A549 treated with CpdA at 1 μM for 4 hours (cell line): Measurements from ENCODE around the gene CEBPE. TPM values are rescaled to one million over a fixed set of nuclear protein-coding genes. Genes with fewer than 3 reads are reported as not detected.

Source experiments
- total RNA-seq: library from RNA; stranded (reverse); fragments of 200-300 nt; extraction: Qiagen RNA extraction; gene quantifications from 5 replicates; pipeline ENCODE4 v1.2.3, GENCODE V29; 2022; ENCODE audit warnings: low read depth

CEBPE gene
- total RNA-seq: not detected in 5 replicates

DNA sequence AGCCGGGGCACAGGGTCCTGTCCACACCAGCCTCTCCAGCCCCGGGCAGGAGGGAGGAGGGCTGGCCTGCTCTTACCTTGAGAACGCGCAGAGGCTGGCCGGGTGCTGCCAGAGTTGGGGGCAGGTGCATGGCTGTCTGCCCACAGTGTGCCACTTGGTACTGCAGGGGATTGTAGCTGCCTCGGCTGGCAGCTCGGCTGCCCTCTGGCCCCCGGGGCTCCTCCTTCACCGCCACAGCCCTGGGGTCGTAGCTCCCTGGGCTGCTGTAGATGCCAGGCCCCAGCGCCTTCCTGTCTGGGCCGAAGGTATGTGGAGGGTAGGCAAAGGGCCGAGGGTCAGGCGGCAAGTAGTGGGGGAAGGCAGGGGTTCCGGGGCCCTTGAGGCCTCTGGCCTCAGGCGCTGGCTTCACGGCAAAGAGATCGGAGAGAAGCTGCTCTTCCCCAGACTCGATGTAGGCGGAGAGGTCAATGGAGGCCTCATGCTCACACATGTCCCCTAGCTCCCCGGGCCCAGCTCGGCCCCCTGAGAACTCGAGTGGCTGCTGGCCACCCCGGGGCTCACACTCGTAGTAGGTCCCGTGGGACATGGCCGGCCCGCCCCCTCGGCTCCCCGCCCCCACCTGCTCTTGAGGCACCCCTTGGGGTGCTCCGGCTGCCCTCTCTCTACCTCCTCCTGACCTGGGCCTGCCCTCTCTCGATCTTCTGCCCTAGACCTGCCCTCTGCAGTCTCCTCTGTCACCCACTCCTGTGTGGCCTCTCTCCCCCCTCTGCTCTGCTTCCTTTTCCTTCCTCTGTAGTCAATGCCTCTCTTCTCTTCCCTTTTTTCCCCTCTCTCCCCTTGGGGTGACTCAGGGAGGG lies at the start of gene CEBPE:
CEBPE (minus strand) TSS at position 750 of the 857 bp plus-strand sequence; CDS start at position 586, 164 bp downstream.

GRCh38 chr14:23104591-23105347 lies 14.3 kb downstream of the CEBPE start, which contains the start of gene CIROP:
Gene CIROP (minus strand): TSS chr14:23104989. CDS start chr14:23104920, 69 bp downstream.

DNA sequence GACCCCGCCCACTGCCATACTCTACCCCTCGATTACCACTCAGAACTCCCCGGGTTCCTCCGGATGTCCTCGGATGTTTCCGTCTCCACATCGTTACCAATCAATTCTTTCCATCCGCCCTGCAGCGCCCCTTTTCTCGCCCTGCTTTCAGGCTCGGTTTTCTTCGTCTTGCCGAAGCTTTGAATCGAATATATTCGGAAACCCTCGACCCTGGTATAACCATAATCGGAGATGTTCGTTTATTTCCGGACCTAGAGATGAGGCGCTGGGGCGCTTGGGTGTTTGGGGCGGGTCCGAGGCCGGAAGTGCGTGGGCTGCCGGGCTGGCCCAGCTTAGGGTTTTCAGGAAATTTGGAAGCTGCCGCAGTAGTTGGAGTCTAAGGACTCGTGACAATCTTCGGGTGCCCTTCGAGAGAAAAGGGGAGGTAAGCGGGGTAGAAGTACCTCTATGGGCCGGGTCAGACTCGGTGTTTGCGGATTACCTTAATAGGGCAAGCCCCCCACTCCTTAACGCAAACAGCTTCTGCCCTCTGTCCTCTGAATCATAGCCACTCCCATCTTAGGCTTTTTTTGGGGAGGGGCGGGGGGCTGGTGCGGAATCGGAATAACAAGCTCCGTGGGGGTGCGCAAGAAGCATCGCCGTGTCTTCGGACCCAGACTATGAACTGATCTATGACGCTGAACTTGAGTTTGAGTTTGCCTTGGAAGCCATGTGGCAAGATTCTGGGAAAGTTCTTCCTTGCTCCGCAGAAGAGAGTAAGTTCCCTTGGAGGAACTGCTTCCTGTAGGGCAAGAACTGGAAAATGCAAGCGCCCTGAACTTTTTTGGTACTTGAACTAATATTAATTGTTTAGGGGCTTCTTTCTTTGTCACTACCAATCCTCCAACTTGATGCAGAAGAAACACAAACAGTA lies 23.6 kb downstream of the CEBPE start, which contains the start of gene C14orf119:
C14orf119 (plus strand) TSS at position 310 of the 913 bp plus-strand sequence. CDS start 2,154 bp downstream, outside the sequence.

DNA sequence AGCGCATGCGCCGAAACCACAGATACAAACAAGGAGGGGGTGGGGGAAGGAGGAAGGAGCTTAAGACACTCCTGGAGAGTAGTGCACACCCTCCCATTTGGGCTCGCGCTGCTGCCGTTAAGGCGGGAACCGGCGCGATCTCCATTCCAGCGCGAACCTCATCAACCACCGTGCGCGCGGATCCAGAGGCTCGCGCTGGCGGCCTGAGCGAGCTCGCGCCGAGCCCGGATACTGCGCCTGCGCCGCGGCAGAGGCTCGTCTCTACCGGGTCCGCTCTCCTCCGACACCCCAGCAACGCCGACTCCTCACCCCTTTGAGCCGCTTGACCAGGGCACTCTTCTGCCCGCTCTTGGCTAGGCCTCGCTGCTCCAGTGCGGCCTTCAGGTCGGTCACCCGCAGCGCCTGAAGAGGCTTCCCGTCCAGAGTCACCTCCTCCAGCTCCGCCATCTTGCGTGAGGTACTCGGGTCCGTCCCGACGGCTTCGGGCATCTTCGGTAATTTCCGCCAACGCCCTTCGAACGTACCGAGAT lies 24.3 kb downstream of the CEBPE start, which contains the start of gene ACIN1:
ACIN1 (minus strand) TSS at position 471 of the 530 bp plus-strand sequence; CDS start at position 447, 24 bp downstream.

Other genes starting within 250 kb of the CEBPE start
- gene LRP10, start 247.5 kb downstream of the CEBPE start, total RNA-seq: 60.9 to 85.0 TPM (median 77.1 TPM) in 5 replicates
- gene REM2, start 236.0 kb downstream of the CEBPE start, total RNA-seq: 0.26 to 0.38 TPM (median 0.33 TPM) in 5 replicates
- 66.0 to 72.5 TPM (median 68.1 TPM) in 5 replicates for gene RBM23, start 200.1 kb downstream of the CEBPE start, total RNA-seq
- gene PRMT5, start 189.9 kb downstream of the CEBPE start, total RNA-seq: 106 to 126 TPM (median 120 TPM) in 5 replicates
- 33.6 to 37.6 TPM (median 37.4 TPM) in 5 replicates for gene HAUS4, start 162.2 kb downstream of the CEBPE start, total RNA-seq
- gene AJUBA, start 136.7 kb downstream of the CEBPE start, total RNA-seq: 34.2 to 45.0 TPM (median 38.1 TPM) in 5 replicates
- gene C14orf93, start 109.1 kb downstream of the CEBPE start, total RNA-seq: 2.4 to 3.6 TPM (median 3.2 TPM) in 5 replicates
- gene PSMB5, start 84.4 kb downstream of the CEBPE start, total RNA-seq: 301 to 337 TPM (median 325 TPM) in 5 replicates
- gene PSMB11, start 77.0 kb downstream of the CEBPE start, total RNA-seq: not detected in 5 replicates
- gene CDH24, start 61.7 kb downstream of the CEBPE start, total RNA-seq: 3.0 to 5.1 TPM (median 4.5 TPM) in 5 replicates
- gene ACIN1, start 24.1 kb downstream of the CEBPE start, total RNA-seq: 107 to 118 TPM (median 110 TPM) in 5 replicates
- 76.3 to 112 TPM (median 109 TPM) in 5 replicates for gene C14orf119, start 23.8 kb downstream of the CEBPE start, total RNA-seq
- gene CIROP, start 14.3 kb downstream of the CEBPE start, total RNA-seq: not detected in 5 replicates
- gene SLC7A8, start 64.4 kb upstream of the CEBPE start, total RNA-seq: 0.18 to 0.82 TPM (median 0.42 TPM) in 5 replicates
- gene RNF212B, start 118.7 kb upstream of the CEBPE start, total RNA-seq: not detected in 5 replicates
- 7.4 to 10.9 TPM (median 7.7 TPM) in 5 replicates for gene HOMEZ, start 166.9 kb upstream of the CEBPE start, total RNA-seq
- 3.2 to 6.3 TPM (median 4.1 TPM) in 5 replicates for gene PPP1R3E, start 183.6 kb upstream of the CEBPE start, total RNA-seq
- 19.2 to 23.2 TPM (median 20.4 TPM) in 5 replicates for gene BCL2L2, start 187.6 kb upstream of the CEBPE start, total RNA-seq
- gene PABPN1, start 202.2 kb upstream of the CEBPE start, total RNA-seq: 140 to 164 TPM (median 154 TPM) in 5 replicates
- 6.1 to 7.6 TPM (median 6.6 TPM) in 5 replicates for gene SLC22A17, start 233.6 kb upstream of the CEBPE start, total RNA-seq
- not detected in 5 replicates for gene EFS, start 245.9 kb upstream of the CEBPE start, total RNA-seq